ENCODE measurements around the gene CLSTN2.

CLSTN2 gene

GRCh38 chr3:140427786-140428185 lies 492.8 kb downstream of the CLSTN2 start:
- H3K9me3 Mint-ChIP-seq, result no peaks in the 10 kb centered on the region
- peaks cover 4% of the 10 kb centered on the region for H3K27me3 Mint-ChIP-seq (ENCODE audit: low read depth, poor library complexity)
- no peak overlapping the region for H3K4me3 Mint-ChIP-seq
- no peaks in the 10 kb centered on the region for H3K36me3 Mint-ChIP-seq (ENCODE audit: low read depth)
- no peak for DNase-seq
- TF ChIP-seq CTCF (IDR thresholded peaks at IDR 0.05), result no peak
- no peak overlapping the region for H3K27ac Mint-ChIP-seq
- H3K4me1 Mint-ChIP-seq, result peaks cover 55% of the 10 kb centered on the region

GRCh38 chr3:140428380-140428779 lies 493.4 kb downstream of the CLSTN2 start:
- no peak for DNase-seq
- Mint-ChIP-seq H3K27me3 (ENCODE audit: low read depth, poor library complexity) (peaks cover 7% of the 10 kb centered on the region), H3K4me1 (peaks cover 52% of the 10 kb centered on the region)

GRCh38 chr3:140429791-140430190 lies 494.8 kb downstream of the CLSTN2 start:
- no peak for TF ChIP-seq CTCF (IDR thresholded peaks at IDR 0.05)
- peaks cover 46% of the 10 kb centered on the region for H3K4me1 Mint-ChIP-seq
- DNase-seq, result no peak

More at GRCh38 chr3:140428380-140428779, 493.4 kb downstream of the CLSTN2 start:
- no peak overlapping the region for H3K4me3 Mint-ChIP-seq
- no peaks in the 10 kb centered on the region for H3K9me3 Mint-ChIP-seq
- no peak overlapping the region for H3K27ac Mint-ChIP-seq
- H3K36me3 Mint-ChIP-seq (ENCODE audit: low read depth), result no peaks in the 10 kb centered on the region
- no peak for TF ChIP-seq CTCF (IDR thresholded peaks at IDR 0.05)

GRCh38 chr3:140430494-140430893 lies 495.5 kb downstream of the CLSTN2 start:
- Mint-ChIP-seq H3K4me3 (no peak overlapping the region), H3K27me3 (ENCODE audit: low read depth, poor library complexity) (peaks cover 7% of the 10 kb centered on the region), H3K4me1 (peaks cover 41% of the 10 kb centered on the region), H3K27ac (no peak overlapping the region), H3K9me3 (no peaks in the 10 kb centered on the region), H3K36me3 (ENCODE audit: low read depth) (no peaks in the 10 kb centered on the region)
- TF ChIP-seq CTCF (IDR thresholded peaks at IDR 0.05), result no peak
- no peak for DNase-seq

More at GRCh38 chr3:140429791-140430190, 494.8 kb downstream of the CLSTN2 start:
- Mint-ChIP-seq H3K9me3 (no peaks in the 10 kb centered on the region), H3K27me3 (ENCODE audit: low read depth, poor library complexity) (peaks cover 7% of the 10 kb centered on the region), H3K36me3 (ENCODE audit: low read depth) (no peaks in the 10 kb centered on the region), H3K27ac (no peak overlapping the region), H3K4me3 (no peak overlapping the region)

- peaks cover 41% of the 10 kb centered on the region for H3K4me1 Mint-ChIP-seq
- DNase-seq, result peak; percentile 33
- H3K27ac Mint-ChIP-seq, result no peak overlapping the region
- TF ChIP-seq CTCF (IDR thresholded peaks at IDR 0.05), result no peak
- no peaks in the 10 kb centered on the region for H3K9me3 Mint-ChIP-seq
- peaks cover 7% of the 10 kb centered on the region for H3K27me3 Mint-ChIP-seq (ENCODE audit: low read depth, poor library complexity)
- no peaks in the 10 kb centered on the region for H3K36me3 Mint-ChIP-seq (ENCODE audit: low read depth)
- H3K4me3 Mint-ChIP-seq, result no peak overlapping the region
Measured at GRCh38 chr3:140432229-140432669, 497.3 kb downstream of the CLSTN2 start.

- DNase-seq, result no peak
- H3K4me3 Mint-ChIP-seq, result no peak overlapping the region
- H3K4me1 Mint-ChIP-seq, result peaks cover 38% of the 10 kb centered on the region
Measured at GRCh38 chr3:140433431-140433830, 498.4 kb downstream of the CLSTN2 start.

More at GRCh38 chr3:140433431-140433830, 498.4 kb downstream of the CLSTN2 start:
- TF ChIP-seq CTCF (IDR thresholded peaks at IDR 0.05), result no peak
- H3K36me3 Mint-ChIP-seq (ENCODE audit: low read depth), result no peaks in the 10 kb centered on the region
- H3K9me3 Mint-ChIP-seq, result no peaks in the 10 kb centered on the region
- H3K27me3 Mint-ChIP-seq (ENCODE audit: low read depth, poor library complexity), result peaks cover 7% of the 10 kb centered on the region
- no peak overlapping the region for H3K27ac Mint-ChIP-seq

All from nephron progenitor cell (in vitro differentiated cells).